HepG2 (cell line): ENCODE results near the gene RPS6KA5. TPM values are rescaled to one million over a fixed set of nuclear protein-coding genes. Genes with fewer than 3 reads are reported as not detected.

Source experiments
- ATAC-seq: fragments of 200-7000 bp; cut with Tn5 transposase; 3 replicates; pipeline ENCODE4 v1.9.1; 2020; ENCODE audit warnings: mild to moderate bottlenecking, moderate library complexity
- BruUV-seq: library from RNA; stranded (reverse); fragments of 400-500 nt; replicated peaks from 2 replicates; lab custom pipeline; 2021; lab: Mats Ljungman, UMichigan
- CTCF ChIA-PET: fragments of 300-600 bp; formaldehyde crosslinking; extraction: SDS; loops from one replicate; lab custom pipeline; 2021; ENCODE audit warnings: low total read pairs, inconsistent platforms, low intra/inter-chr PET ratio; lab: Yijun Ruan, JAX
- POLR2A ChIA-PET: fragments of 350-600 bp; sonication (Branson Sonifier 250); formaldehyde crosslinking; loops from one replicate; lab custom pipeline; 2020; ENCODE audit warnings: antibody characterized with exemption, inconsistent platforms; lab: Yijun Ruan, JAX
- DNase-seq: peaks from one replicate; pipeline ENCODE4 v3.0.0-alpha.2; 2015; ENCODE audit warnings: low spot score
- FAIRE-seq: peaks from 3 replicates; lab custom pipeline; 2011; peaks lifted over from hg19 to GRCh38; lab: Jason Lieb, UNC
- H2AFZ ChIP-seq: one replicate; pipeline ENCODE4 v1.6.1; 2011; ENCODE audit warnings: low read length, inconsistent platforms
- H3K27ac ChIP-seq: fragments of 300-600 bp; 3 replicates; pipeline ENCODE4 v1.8.0; 2011; ENCODE audit warnings: mixed run types, mild to moderate bottlenecking, mixed read lengths, low read length, inconsistent platforms; ENCODE audit not compliant: insufficient read depth; ENCODE audit errors: extremely low read length
- H3K27me3 ChIP-seq, 2 experiments: fragments of 200-600 bp in 1 of 2; 2 replicates in 1 of 2; 3 replicates in 1 of 2; pipeline versions ENCODE4 v1.6.0 to v1.8.0; 2011; ENCODE audit warnings: low read length in 2 of 2, mild to moderate bottlenecking in 2 of 2, moderate library complexity in 2 of 2, inconsistent platforms in 1 of 2; ENCODE audit not compliant: insufficient read depth in 2 of 2, control insufficient read depth in 1 of 2
- H3K36me3 ChIP-seq, 2 experiments: fragments of 200-600 bp in 1 of 2; replicated peaks in 1 of 2; 2 replicates in 1 of 2; 3 replicates in 1 of 2; pipeline versions ENCODE4 v1.5.1 to v1.8.0; 2011; ENCODE audit warnings: low read length in 2 of 2, inconsistent platforms in 1 of 2; ENCODE audit not compliant: insufficient read depth in 2 of 2, control insufficient read depth in 1 of 2
- H3K4me1 ChIP-seq: 2 replicates; pipeline ENCODE4 v1.5.1; 2012; ENCODE audit warnings: low read length, inconsistent platforms; ENCODE audit not compliant: insufficient read depth
- H3K4me2 ChIP-seq: 2 replicates; pipeline ENCODE4 v1.6.0; 2011; ENCODE audit warnings: low read depth, low read length, inconsistent platforms
- H3K4me3 ChIP-seq, 3 experiments: fragments of 200-600 bp in 1 of 3; sonication (generic), shearing (Covaris generic) in 1 of 3; replicated peaks in 1 of 3; 2 replicates each; pipeline ENCODE4 v1.5.1; 2011 to 2016; ENCODE audit warnings: low read length in 3 of 3, inconsistent platforms in 2 of 3, low read depth in 2 of 3, mild to moderate bottlenecking in 2 of 3, control low read depth in 1 of 3, mixed read lengths in 1 of 3; ENCODE audit not compliant: insufficient read depth in 1 of 3
- H3K79me2 ChIP-seq: one replicate; pipeline ENCODE4 v1.6.1; 2011; ENCODE audit warnings: low read length, inconsistent platforms; ENCODE audit not compliant: insufficient read depth
- H3K9ac ChIP-seq: 2 replicates; pipeline ENCODE4 v1.6.0; 2011; ENCODE audit warnings: mild to moderate bottlenecking, low read depth, low read length, inconsistent platforms; ENCODE audit not compliant: insufficient read depth
- H3K9me3 ChIP-seq: 2 replicates; pipeline ENCODE4 v1.5.1; 2012; ENCODE audit warnings: mild to moderate bottlenecking, low read length
- H4K20me1 ChIP-seq: 2 replicates; pipeline ENCODE4 v1.6.0; 2011; ENCODE audit warnings: inconsistent platforms, mild to moderate bottlenecking, low read length, moderate library complexity; ENCODE audit not compliant: insufficient read depth
- CENPT ChIP-seq: sonication (generic); formaldehyde crosslinking; IDR thresholded peaks from 2 replicates; pipeline ENCODE4 v1.8.0; 2022; ENCODE audit warnings: low read depth, mild to moderate bottlenecking, moderate library complexity, missing genetic modification reagents
- KMT2B ChIP-seq: IDR thresholded peaks from 2 replicates; pipeline ENCODE4 v1.6.1; 2016; ENCODE audit warnings: missing genetic modification reagents, missing compliant biosample characterization
- RAD51 ChIP-seq: fragments of 450-650 bp; IDR thresholded peaks from 2 replicates; pipeline ENCODE4 v1.6.1; 2016; ENCODE audit warnings: borderline replicate concordance
- RBM39 ChIP-seq: fragments of 200-400 bp; formaldehyde crosslinking; IDR thresholded peaks from one replicate; pipeline ENCODE4 v1.6.1; 2018; ENCODE audit warnings: antibody characterized with exemption, mild to moderate bottlenecking, low read depth, low read length; ENCODE audit not compliant: poor library complexity, severe bottlenecking
- ZNF101 ChIP-seq: sonication (generic); formaldehyde crosslinking; IDR thresholded peaks from 2 replicates; pipeline ENCODE4 v1.4.0; 2020; ENCODE audit warnings: mild to moderate bottlenecking, low read depth, missing genetic modification reagents, borderline replicate concordance
- ZNF207 ChIP-seq: fragments of 450-650 bp; IDR thresholded peaks from 2 replicates; pipeline ENCODE4 v1.6.1; 2016; ENCODE audit warnings: antibody characterized with exemption, borderline replicate concordance
- ZNF337 ChIP-seq: sonication (generic); formaldehyde crosslinking; IDR thresholded peaks from 2 replicates; pipeline ENCODE4 v1.5.1; 2020; ENCODE audit warnings: missing genetic modification reagents, low read depth, mild to moderate bottlenecking, borderline replicate concordance
- ZNF432 ChIP-seq: sonication (generic); formaldehyde crosslinking; IDR thresholded peaks from 2 replicates; pipeline ENCODE4 v1.5.0; 2020; ENCODE audit warnings: missing genetic modification reagents, mild to moderate bottlenecking, borderline replicate concordance
- ZNF564 ChIP-seq: sonication (generic); formaldehyde crosslinking; IDR thresholded peaks from 2 replicates; pipeline ENCODE4 v1.8.1; 2023; ENCODE audit warnings: mild to moderate bottlenecking, missing genetic modification reagents
- WGBS: methylation state at CpG from one replicate; pipeline ENCODE4 v1.1.6; 2017; ENCODE audit warnings: low lambda C conversion rate; 5-methylcytosine and 5-hydroxymethylcytosine counted together
- in situ Hi-C: cut with HindIII; loops from 2 replicates; pipeline ENCODE4 v1.10.0; 2017; ENCODE audit warnings: low pct_unique_long_range_greater_than_20kb; ENCODE audit not compliant: extremely low pct_ligation_motif_present
- intact Hi-C: fragments of 100-400 bp; cut with micrococcal nuclease; formaldehyde crosslinking; loops from one replicate; pipeline ENCODE4 v1.10.0; 2022; ENCODE audit not compliant: unreplicated experiment
- polyA plus RNA-seq, 8 experiments: library from polyadenylated mRNA; depleted of rRNA in 3 of 8; stranded (reverse) in 7 of 8; unstranded in 1 of 8; fragments of >200 nt; fragmentation: Illumina TruSeq in 4 of 8; extraction: Trizol in 4 of 8; gene quantifications; 2 replicates each; pipeline versions ENCODE4 v1.2.1 to v1.2.3, GENCODE V29; 2011 to 2016; ENCODE audit warnings: low read depth in 4 of 8, missing spikeins in 1 of 8, mixed read lengths in 1 of 8; ENCODE audit not compliant: insufficient read depth in 1 of 8
- total RNA-seq, 5 experiments: library from RNA; depleted of rRNA; stranded (reverse); fragments of >200 nt; fragmentation: Illumina TruSeq; extraction: Trizol; gene quantifications; 2 replicates each; pipeline ENCODE4 v1.2.3, GENCODE V29; 2016; ENCODE audit warnings: low read depth in 1 of 5
- TF ChIP-seq, protein P1 (sequence below): sonication (generic); formaldehyde crosslinking; IDR thresholded peaks from 2 replicates; pipeline ENCODE4 v1.4.0; 2020; ENCODE audit warnings: missing genetic modification reagents, borderline replicate concordance
- TF ChIP-seq, protein P2 (sequence below): sonication (generic); formaldehyde crosslinking; IDR thresholded peaks from 2 replicates; pipeline ENCODE4 v1.4.0; 2020; ENCODE audit warnings: missing genetic modification reagents

RPS6KA5 gene
- total and polyA plus RNA-seq, 2 of the 13 experiments (the other 11 are each of a cell fraction or from before 2014, with no cell fraction given) = 0.50 to 0.58 TPM

DNA sequence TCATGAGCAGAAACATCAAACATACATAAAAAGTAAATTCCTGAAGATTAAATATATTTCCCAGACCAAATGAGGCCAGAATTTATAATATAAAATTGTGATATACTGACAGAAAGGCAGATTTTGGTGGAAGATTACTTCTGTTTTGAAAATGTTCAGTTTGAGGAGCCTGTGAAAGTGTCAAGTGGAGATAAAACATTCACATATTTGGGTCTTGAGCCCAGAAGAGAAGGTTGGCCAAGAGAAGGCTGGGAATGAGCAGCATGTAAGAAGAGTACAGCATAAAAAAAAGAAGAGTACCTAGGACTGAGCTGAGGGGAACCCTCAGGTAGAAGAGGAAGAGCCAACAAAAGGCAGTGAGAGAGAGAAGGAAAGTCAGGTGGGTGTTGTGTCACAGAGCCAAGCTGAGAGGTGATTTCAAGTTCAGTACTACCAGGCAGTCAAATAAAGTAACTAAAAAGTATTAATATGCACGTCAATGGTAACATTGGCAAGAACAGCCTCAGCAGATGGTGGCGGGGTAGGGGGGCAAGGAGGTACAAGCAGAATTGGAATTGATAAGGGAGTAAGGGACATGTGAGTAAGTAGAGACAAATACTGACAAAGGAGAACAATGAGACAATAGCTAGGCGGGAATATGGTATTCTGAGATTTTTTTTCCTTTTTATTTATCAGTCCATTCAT is 123.5 kb downstream of the RPS6KA5 start:
- intact Hi-C loops = no loop called here

More for the DNA sequence above, 123.5 kb downstream of the RPS6KA5 start:
- 62% methylated on average over 3 of the region's 3 CpGs for WGBS
- DNase-seq = no peak
- Histone ChIP-seq H3K4me3 (no peak overlapping the region), H3K27me3 (no peaks in the 10 kb centered on the region), H3K9ac (no peak overlapping the region), H3K9me3 (peaks cover 21% of the 10 kb centered on the region), H3K4me2 (no peak overlapping the region), H3K79me2 (no peaks in the 10 kb centered on the region), H3K4me1 (no peaks in the 10 kb centered on the region), H3K27ac (no peak overlapping the region), H3K36me3 (no peaks in the 10 kb centered on the region), H2AFZ (no peak overlapping the region), H4K20me1 (no peaks in the 10 kb centered on the region)
- no peak for ATAC-seq
- TF ChIP-seq CENPT (CRISPR knock-in tag) (no peak), ZNF207 (no peak), ZNF101 (no peak), ZNF337 (CRISPR knock-in tag) (no peak), KMT2B (no peak), ZNF564 (CRISPR knock-in tag) (no peak), ZNF432 (CRISPR knock-in tag) (no peak), RAD51 (no peak), RBM39 (no peak)
- TF ChIP-seq, protein P1, sequence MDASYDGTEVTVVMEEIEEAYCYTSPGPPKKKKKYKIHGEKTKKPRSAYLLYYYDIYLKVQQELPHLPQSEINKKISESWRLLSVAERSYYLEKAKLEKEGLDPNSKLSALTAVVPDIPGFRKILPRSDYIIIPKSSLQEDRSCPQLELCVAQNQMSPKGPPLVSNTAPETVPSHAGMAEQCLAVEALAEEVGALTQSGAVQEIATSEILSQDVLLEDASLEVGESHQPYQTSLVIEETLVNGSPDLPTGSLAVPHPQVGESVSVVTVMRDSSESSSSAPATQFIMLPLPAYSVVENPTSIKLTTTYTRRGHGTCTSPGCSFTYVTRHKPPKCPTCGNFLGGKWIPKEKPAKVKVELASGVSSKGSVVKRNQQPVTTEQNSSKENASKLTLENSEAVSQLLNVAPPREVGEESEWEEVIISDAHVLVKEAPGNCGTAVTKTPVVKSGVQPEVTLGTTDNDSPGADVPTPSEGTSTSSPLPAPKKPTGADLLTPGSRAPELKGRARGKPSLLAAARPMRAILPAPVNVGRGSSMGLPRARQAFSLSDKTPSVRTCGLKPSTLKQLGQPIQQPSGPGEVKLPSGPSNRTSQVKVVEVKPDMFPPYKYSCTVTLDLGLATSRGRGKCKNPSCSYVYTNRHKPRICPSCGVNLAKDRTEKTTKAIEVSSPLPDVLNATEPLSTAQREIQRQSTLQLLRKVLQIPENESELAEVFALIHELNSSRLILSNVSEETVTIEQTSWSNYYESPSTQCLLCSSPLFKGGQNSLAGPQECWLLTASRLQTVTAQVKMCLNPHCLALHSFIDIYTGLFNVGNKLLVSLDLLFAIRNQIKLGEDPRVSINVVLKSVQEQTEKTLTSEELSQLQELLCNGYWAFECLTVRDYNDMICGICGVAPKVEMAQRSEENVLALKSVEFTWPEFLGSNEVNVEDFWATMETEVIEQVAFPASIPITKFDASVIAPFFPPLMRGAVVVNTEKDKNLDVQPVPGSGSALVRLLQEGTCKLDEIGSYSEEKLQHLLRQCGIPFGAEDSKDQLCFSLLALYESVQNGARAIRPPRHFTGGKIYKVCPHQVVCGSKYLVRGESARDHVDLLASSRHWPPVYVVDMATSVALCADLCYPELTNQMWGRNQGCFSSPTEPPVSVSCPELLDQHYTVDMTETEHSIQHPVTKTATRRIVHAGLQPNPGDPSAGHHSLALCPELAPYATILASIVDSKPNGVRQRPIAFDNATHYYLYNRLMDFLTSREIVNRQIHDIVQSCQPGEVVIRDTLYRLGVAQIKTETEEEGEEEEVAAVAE = no peak
- TF ChIP-seq, protein P2, sequence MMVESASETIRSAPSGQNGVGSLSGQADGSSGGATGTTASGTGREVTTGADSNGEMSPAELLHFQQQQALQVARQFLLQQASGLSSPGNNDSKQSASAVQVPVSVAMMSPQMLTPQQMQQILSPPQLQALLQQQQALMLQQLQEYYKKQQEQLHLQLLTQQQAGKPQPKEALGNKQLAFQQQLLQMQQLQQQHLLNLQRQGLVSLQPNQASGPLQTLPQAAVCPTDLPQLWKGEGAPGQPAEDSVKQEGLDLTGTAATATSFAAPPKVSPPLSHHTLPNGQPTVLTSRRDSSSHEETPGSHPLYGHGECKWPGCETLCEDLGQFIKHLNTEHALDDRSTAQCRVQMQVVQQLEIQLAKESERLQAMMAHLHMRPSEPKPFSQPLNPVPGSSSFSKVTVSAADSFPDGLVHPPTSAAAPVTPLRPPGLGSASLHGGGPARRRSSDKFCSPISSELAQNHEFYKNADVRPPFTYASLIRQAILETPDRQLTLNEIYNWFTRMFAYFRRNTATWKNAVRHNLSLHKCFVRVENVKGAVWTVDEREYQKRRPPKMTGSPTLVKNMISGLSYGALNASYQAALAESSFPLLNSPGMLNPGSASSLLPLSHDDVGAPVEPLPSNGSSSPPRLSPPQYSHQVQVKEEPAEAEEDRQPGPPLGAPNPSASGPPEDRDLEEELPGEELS = no peak
- POLR2A ChIA-PET = no interaction called here
- in situ Hi-C loops = no loop called here
- BruUV-seq = no TSS peak
- CTCF ChIA-PET = no interaction called here
- FAIRE-seq = no peak
